HepG2 (cell line): Measurements from ENCODE around the gene JPH3. TPM values are rescaled to one million over a fixed set of nuclear protein-coding genes. Genes with fewer than 3 reads are reported as not detected.

Experiments
- ATAC-seq: fragments of 200-7000 bp; cut with Tn5 transposase; 3 replicates; pipeline ENCODE4 v1.9.1; 2020; ENCODE audit warnings: mild to moderate bottlenecking, moderate library complexity
- BruUV-seq: library from RNA; stranded (reverse); fragments of 400-500 nt; replicated peaks from 2 replicates; lab custom pipeline; 2021; lab: Mats Ljungman, UMichigan
- CTCF ChIA-PET: fragments of 300-600 bp; formaldehyde crosslinking; extraction: SDS; loops from one replicate; lab custom pipeline; 2021; ENCODE audit warnings: low total read pairs, inconsistent platforms, low intra/inter-chr PET ratio; lab: Yijun Ruan, JAX
- POLR2A ChIA-PET: fragments of 350-600 bp; sonication (Branson Sonifier 250); formaldehyde crosslinking; loops from one replicate; lab custom pipeline; 2020; ENCODE audit warnings: antibody characterized with exemption, inconsistent platforms; lab: Yijun Ruan, JAX
- DNase-seq: peaks from one replicate; pipeline ENCODE4 v3.0.0-alpha.2; 2015; ENCODE audit warnings: low spot score
- FAIRE-seq: peaks from 3 replicates; lab custom pipeline; 2011; peaks lifted over from hg19 to GRCh38; lab: Jason Lieb, UNC
- H2AFZ ChIP-seq: one replicate; pipeline ENCODE4 v1.6.1; 2011; ENCODE audit warnings: low read length, inconsistent platforms
- H3K27ac ChIP-seq: fragments of 300-600 bp; 3 replicates; pipeline ENCODE4 v1.8.0; 2011; ENCODE audit warnings: mixed run types, mild to moderate bottlenecking, mixed read lengths, low read length, inconsistent platforms; ENCODE audit not compliant: insufficient read depth; ENCODE audit errors: extremely low read length
- H3K27me3 ChIP-seq, 2 experiments: fragments of 200-600 bp in 1 of 2; 2 replicates in 1 of 2; 3 replicates in 1 of 2; pipeline versions ENCODE4 v1.6.0 to v1.8.0; 2011; ENCODE audit warnings: low read length in 2 of 2, mild to moderate bottlenecking in 2 of 2, moderate library complexity in 2 of 2, inconsistent platforms in 1 of 2; ENCODE audit not compliant: insufficient read depth in 2 of 2, control insufficient read depth in 1 of 2
- H3K36me3 ChIP-seq, 2 experiments: fragments of 200-600 bp in 1 of 2; replicated peaks in 1 of 2; 2 replicates in 1 of 2; 3 replicates in 1 of 2; pipeline versions ENCODE4 v1.5.1 to v1.8.0; 2011; ENCODE audit warnings: low read length in 2 of 2, inconsistent platforms in 1 of 2; ENCODE audit not compliant: insufficient read depth in 2 of 2, control insufficient read depth in 1 of 2
- H3K4me1 ChIP-seq: 2 replicates; pipeline ENCODE4 v1.5.1; 2012; ENCODE audit warnings: low read length, inconsistent platforms; ENCODE audit not compliant: insufficient read depth
- H3K4me2 ChIP-seq: 2 replicates; pipeline ENCODE4 v1.6.0; 2011; ENCODE audit warnings: low read depth, low read length, inconsistent platforms
- H3K4me3 ChIP-seq, 3 experiments: fragments of 200-600 bp in 1 of 3; sonication (generic), shearing (Covaris generic) in 1 of 3; replicated peaks in 1 of 3; 2 replicates each; pipeline ENCODE4 v1.5.1; 2011 to 2016; ENCODE audit warnings: low read length in 3 of 3, inconsistent platforms in 2 of 3, low read depth in 2 of 3, mild to moderate bottlenecking in 2 of 3, control low read depth in 1 of 3, mixed read lengths in 1 of 3; ENCODE audit not compliant: insufficient read depth in 1 of 3
- H3K79me2 ChIP-seq: one replicate; pipeline ENCODE4 v1.6.1; 2011; ENCODE audit warnings: low read length, inconsistent platforms; ENCODE audit not compliant: insufficient read depth
- H3K9ac ChIP-seq: 2 replicates; pipeline ENCODE4 v1.6.0; 2011; ENCODE audit warnings: mild to moderate bottlenecking, low read depth, low read length, inconsistent platforms; ENCODE audit not compliant: insufficient read depth
- H3K9me3 ChIP-seq: 2 replicates; pipeline ENCODE4 v1.5.1; 2012; ENCODE audit warnings: mild to moderate bottlenecking, low read length
- H4K20me1 ChIP-seq: 2 replicates; pipeline ENCODE4 v1.6.0; 2011; ENCODE audit warnings: inconsistent platforms, mild to moderate bottlenecking, low read length, moderate library complexity; ENCODE audit not compliant: insufficient read depth
- WGBS: methylation state at CpG from one replicate; pipeline ENCODE4 v1.1.6; 2017; ENCODE audit warnings: low lambda C conversion rate; 5-methylcytosine and 5-hydroxymethylcytosine counted together
- in situ Hi-C: cut with HindIII; loops from 2 replicates; pipeline ENCODE4 v1.10.0; 2017; ENCODE audit warnings: low pct_unique_long_range_greater_than_20kb; ENCODE audit not compliant: extremely low pct_ligation_motif_present
- intact Hi-C: fragments of 100-400 bp; cut with micrococcal nuclease; formaldehyde crosslinking; loops from one replicate; pipeline ENCODE4 v1.10.0; 2022; ENCODE audit not compliant: unreplicated experiment
- polyA plus RNA-seq, 8 experiments: library from polyadenylated mRNA; depleted of rRNA in 3 of 8; stranded (reverse) in 7 of 8; unstranded in 1 of 8; fragments of >200 nt; fragmentation: Illumina TruSeq in 4 of 8; extraction: Trizol in 4 of 8; gene quantifications; 2 replicates each; pipeline versions ENCODE4 v1.2.1 to v1.2.3, GENCODE V29; 2011 to 2016; ENCODE audit warnings: low read depth in 4 of 8, missing spikeins in 1 of 8, mixed read lengths in 1 of 8; ENCODE audit not compliant: insufficient read depth in 1 of 8
- total RNA-seq, 5 experiments: library from RNA; depleted of rRNA; stranded (reverse); fragments of >200 nt; fragmentation: Illumina TruSeq; extraction: Trizol; gene quantifications; 2 replicates each; pipeline ENCODE4 v1.2.3, GENCODE V29; 2016; ENCODE audit warnings: low read depth in 1 of 5
- TF ChIP-seq, protein P1 (sequence below), 2 experiments: sonication (generic) in 1 of 2; formaldehyde crosslinking in 1 of 2; IDR thresholded peaks; 2 replicates each; pipeline versions ENCODE4 v1.4.0 to v1.6.1; 2016 to 2020; ENCODE audit warnings: borderline replicate concordance in 1 of 2, low read depth in 1 of 2, mild to moderate bottlenecking in 1 of 2, missing genetic modification reagents in 1 of 2

JPH3 gene
- total and polyA plus RNA-seq, 2 of the 13 experiments (the other 11 are each of a cell fraction or from before 2014, with no cell fraction given) = not detected

DNA sequence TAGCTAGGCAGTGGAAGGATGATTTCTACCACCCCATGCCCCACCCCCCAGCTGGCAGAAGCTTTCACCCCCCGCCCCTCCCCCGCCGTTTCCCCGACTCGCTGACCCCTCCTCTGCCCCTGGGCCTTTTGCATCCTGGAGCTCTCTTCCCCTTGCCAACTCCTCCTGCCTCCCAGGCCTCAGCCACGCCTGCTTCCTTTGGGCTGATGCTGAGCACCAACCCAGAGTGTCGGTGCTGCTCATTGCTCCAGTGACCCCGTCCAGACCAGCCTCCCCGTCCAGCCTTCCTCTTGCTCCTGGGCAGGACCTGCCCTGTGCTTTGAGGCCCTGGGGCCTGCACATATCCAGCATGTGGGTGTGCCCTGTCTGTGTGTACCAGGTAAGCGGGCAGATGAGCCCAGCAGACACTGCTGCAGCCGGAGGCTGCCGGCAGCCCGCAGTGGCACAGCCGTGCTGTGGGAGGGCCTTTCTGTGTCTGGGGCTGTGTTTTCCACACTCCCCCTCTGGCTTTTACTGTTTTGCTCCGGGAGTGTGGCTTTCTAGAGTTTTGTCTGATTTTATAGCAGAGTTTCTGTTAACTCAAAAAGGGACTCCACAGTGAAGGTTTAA lies 72.9 kb downstream of the JPH3 start:
- intact Hi-C loops = no loop called here
- in situ Hi-C loops = no loop called here
- POLR2A ChIA-PET = no interaction called here

More for the DNA sequence above, 72.9 kb downstream of the JPH3 start:
- Histone ChIP-seq H3K4me3 (no peak overlapping the region), H3K79me2 (no peaks in the 10 kb centered on the region), H4K20me1 (peaks cover 7% of the 10 kb centered on the region; the same call in 1 of the 2 replicates), H2AFZ (no peak overlapping the region), H3K27ac (no peak overlapping the region), H3K36me3 (no peaks in the 10 kb centered on the region), H3K27me3 (peaks cover 20 to 83% of the 10 kb centered on the region in 2 experiments), H3K4me1 (peaks cover 6% of the 10 kb centered on the region), H3K4me2 (no peak overlapping the region), H3K9ac (no peak overlapping the region), H3K9me3 (no peaks in the 10 kb centered on the region)
- no TSS peak for BruUV-seq
- WGBS = 13% methylated on average over 14 of the region's 15 CpGs
- CTCF ChIA-PET = no interaction called here
- DNase-seq = no peak
- TF ChIP-seq, protein P1, sequence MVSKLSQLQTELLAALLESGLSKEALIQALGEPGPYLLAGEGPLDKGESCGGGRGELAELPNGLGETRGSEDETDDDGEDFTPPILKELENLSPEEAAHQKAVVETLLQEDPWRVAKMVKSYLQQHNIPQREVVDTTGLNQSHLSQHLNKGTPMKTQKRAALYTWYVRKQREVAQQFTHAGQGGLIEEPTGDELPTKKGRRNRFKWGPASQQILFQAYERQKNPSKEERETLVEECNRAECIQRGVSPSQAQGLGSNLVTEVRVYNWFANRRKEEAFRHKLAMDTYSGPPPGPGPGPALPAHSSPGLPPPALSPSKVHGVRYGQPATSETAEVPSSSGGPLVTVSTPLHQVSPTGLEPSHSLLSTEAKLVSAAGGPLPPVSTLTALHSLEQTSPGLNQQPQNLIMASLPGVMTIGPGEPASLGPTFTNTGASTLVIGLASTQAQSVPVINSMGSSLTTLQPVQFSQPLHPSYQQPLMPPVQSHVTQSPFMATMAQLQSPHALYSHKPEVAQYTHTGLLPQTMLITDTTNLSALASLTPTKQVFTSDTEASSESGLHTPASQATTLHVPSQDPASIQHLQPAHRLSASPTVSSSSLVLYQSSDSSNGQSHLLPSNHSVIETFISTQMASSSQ (IDR thresholded peaks at IDR 0.05; ENCODE audit: low read depth) = no peak
- TF ChIP-seq, protein P1 (CRISPR knock-in tag; IDR thresholded peaks at IDR 0.05; ENCODE audit: borderline replicate concordance) = no peak
- ATAC-seq = no peak; the same call in 2 of the 3 replicates
- FAIRE-seq = no peak
